ENCODE data around the gene PCCA.
"Not testable (repeated sequence)": the region's sequence is repeated elsewhere in the genome, so short reads cannot be mapped to it uniquely, and the experiment has no call there.

DNA sequence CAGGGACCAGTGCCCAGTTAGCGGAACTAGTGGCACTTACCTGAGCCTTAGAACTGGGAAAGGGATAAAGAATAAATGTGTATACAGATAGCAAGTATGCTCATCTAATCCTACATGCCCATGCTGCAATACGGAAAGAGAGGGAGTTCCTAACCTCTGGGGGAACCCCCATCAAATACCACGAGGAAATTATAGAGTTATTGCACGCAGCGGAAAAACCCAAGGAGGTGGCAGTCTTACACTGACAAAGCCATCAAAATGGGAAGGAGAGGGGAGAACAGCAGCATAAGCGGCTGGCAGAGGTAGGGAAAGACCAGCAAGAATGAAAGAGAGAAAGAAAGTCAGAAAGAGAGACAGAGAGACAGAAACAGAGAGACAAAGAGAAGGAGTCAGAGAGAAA lies 5.5 kb upstream of the PCCA start:
- TF ChIP-seq, protein P1, sequence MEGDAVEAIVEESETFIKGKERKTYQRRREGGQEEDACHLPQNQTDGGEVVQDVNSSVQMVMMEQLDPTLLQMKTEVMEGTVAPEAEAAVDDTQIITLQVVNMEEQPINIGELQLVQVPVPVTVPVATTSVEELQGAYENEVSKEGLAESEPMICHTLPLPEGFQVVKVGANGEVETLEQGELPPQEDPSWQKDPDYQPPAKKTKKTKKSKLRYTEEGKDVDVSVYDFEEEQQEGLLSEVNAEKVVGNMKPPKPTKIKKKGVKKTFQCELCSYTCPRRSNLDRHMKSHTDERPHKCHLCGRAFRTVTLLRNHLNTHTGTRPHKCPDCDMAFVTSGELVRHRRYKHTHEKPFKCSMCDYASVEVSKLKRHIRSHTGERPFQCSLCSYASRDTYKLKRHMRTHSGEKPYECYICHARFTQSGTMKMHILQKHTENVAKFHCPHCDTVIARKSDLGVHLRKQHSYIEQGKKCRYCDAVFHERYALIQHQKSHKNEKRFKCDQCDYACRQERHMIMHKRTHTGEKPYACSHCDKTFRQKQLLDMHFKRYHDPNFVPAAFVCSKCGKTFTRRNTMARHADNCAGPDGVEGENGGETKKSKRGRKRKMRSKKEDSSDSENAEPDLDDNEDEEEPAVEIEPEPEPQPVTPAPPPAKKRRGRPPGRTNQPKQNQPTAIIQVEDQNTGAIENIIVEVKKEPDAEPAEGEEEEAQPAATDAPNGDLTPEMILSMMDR (IDR thresholded peaks at IDR 0.05) = not testable (repeated sequence)
- TF ChIP-seq POLR2A (IDR thresholded peaks at IDR 0.05); POLR2AphosphoS5 (IDR thresholded peaks at IDR 0.05; ENCODE audit: insufficient read depth in 1 of 2, low read depth in 1 of 2): not testable (repeated sequence)

Data from vagina (tissue), 2 donors.